ENCODE data around the gene CDK5RAP3. TPM values are rescaled to one million over a fixed set of nuclear protein-coding genes. Genes with fewer than 3 reads are reported as not detected.
"Not testable (repeated sequence)": the region's sequence is repeated elsewhere in the genome, so short reads cannot be mapped to it uniquely, and the experiment has no call there.

The CDK5RAP3 gene
- 76.5 TPM for total RNA-seq

- peak; percentile 100 for DNase-seq
Observed at GRCh38 chr17:47970725-47971499, at the start of gene CDK5RAP3. Gene CDK5RAP3, plus strand, starts transcription at chr17:47971113. Its CDS starts 34 bp downstream, at chr17:47971147.

GRCh38 chr17:47924785-47925677 is 45.9 kb upstream of the CDK5RAP3 start:
- DNase-seq: no peak

- DNase-seq: no peak
Observed at GRCh38 chr17:47925678-47925988, 45.3 kb upstream of the CDK5RAP3 start.

- no peak for DNase-seq
Observed at GRCh38 chr17:47927821-47928400, 43.0 kb upstream of the CDK5RAP3 start.

- DNase-seq: no peak
Observed at GRCh38 chr17:47928415-47928814, 42.5 kb upstream of the CDK5RAP3 start.

GRCh38 chr17:47929218-47930000 is 41.5 kb upstream of the CDK5RAP3 start:
- peak; percentile 28 for DNase-seq

- no peak for DNase-seq
Observed at GRCh38 chr17:47931848-47932247, 39.1 kb upstream of the CDK5RAP3 start.

- no peak for DNase-seq
Observed at GRCh38 chr17:47934856-47935255, 36.1 kb upstream of the CDK5RAP3 start.

GRCh38 chr17:47935468-47935867 is 35.4 kb upstream of the CDK5RAP3 start:
- not testable (repeated sequence) for DNase-seq

- DNase-seq: peak; percentile 53
Observed at GRCh38 chr17:47935961-47936360, 35.0 kb upstream of the CDK5RAP3 start.

GRCh38 chr17:47937941-47938340 is 33.0 kb upstream of the CDK5RAP3 start:
- no peak for DNase-seq

- peak; percentile 97 for DNase-seq
Observed at GRCh38 chr17:47941246-47942095, 29.4 kb upstream of the CDK5RAP3 start, which contains the start of gene PNPO. Gene PNPO, plus strand, starts transcription at chr17:47941571. Its CDS starts 105 bp downstream, at chr17:47941676.

- DNase-seq: no peak
Observed at GRCh38 chr17:47942096-47942510, 28.8 kb upstream of the CDK5RAP3 start.

GRCh38 chr17:47942568-47942967 is 28.3 kb upstream of the CDK5RAP3 start:
- no peak for DNase-seq

GRCh38 chr17:47945080-47945479 is 25.8 kb upstream of the CDK5RAP3 start:
- DNase-seq: no peak

GRCh38 chr17:47945529-47946508 is 25.1 kb upstream of the CDK5RAP3 start:
- no peak for DNase-seq

GRCh38 chr17:47946516-47946915 is 24.4 kb upstream of the CDK5RAP3 start:
- DNase-seq: no peak

GRCh38 chr17:47946929-47947397 is 23.9 kb upstream of the CDK5RAP3 start:
- DNase-seq: peak; percentile 57

- no peak for DNase-seq
Observed at GRCh38 chr17:47948706-47949196, 22.2 kb upstream of the CDK5RAP3 start.

Data from tongue (tissue), 2 donors.